Cardiac muscle cell (in vitro differentiated cells and primary cell): Measurements from ENCODE around the gene KLHL10. TPM values are rescaled to one million over a fixed set of nuclear protein-coding genes. Genes with fewer than 3 reads are reported as not detected.

Experiments used
- DNase-seq, 2 donors: peaks; one replicate each; pipeline versions ENCODE4 v3.0.0 to v3.0.0-alpha.2; 2010 to 2017; ENCODE audit warnings: low read depth in 1 of 2, low spot score in 1 of 2
- H3K27ac ChIP-seq: fragments of 200-600 bp; sonication (generic); 2 replicates; pipeline ENCODE4 v1.5.1; 2016
- H3K27me3 ChIP-seq: fragments of 200-600 bp; sonication (generic); 2 replicates; pipeline ENCODE4 v1.6.0; 2016; ENCODE audit warnings: control low read depth
- H3K36me3 ChIP-seq: fragments of 200-600 bp; sonication (generic); 2 replicates; pipeline ENCODE4 v1.5.1; 2016; ENCODE audit warnings: control low read depth
- H3K4me1 ChIP-seq: fragments of 200-600 bp; sonication (generic); 2 replicates; pipeline ENCODE4 v1.8.1; 2017; ENCODE audit warnings: low read depth, mild to moderate bottlenecking, mixed run types
- H3K4me3 ChIP-seq: fragments of 200-600 bp; sonication (generic); 2 replicates; pipeline ENCODE4 v1.5.1; 2016; ENCODE audit warnings: mild to moderate bottlenecking
- H3K9me3 ChIP-seq: fragments of 200-600 bp; sonication (generic); 2 replicates; pipeline ENCODE4 v1.5.1; 2017; ENCODE audit warnings: low read depth, mild to moderate bottlenecking, control low read depth
- CTCF ChIP-seq: IDR thresholded peaks from 2 replicates; pipeline ENCODE4 v1.5.1; 2012; ENCODE audit warnings: low read depth, mild to moderate bottlenecking, low read length
- polyA plus RNA-seq: library from polyadenylated mRNA; unstranded; fragments of >200 nt; fragmentation: Nextera tagmentation; extraction: Ambion mirVana; gene quantifications from 2 replicates; pipeline ENCODE4 v1.2.1, GENCODE V29; 2016
- total RNA-seq: library from RNA; depleted of rRNA; stranded (reverse); fragments of >200 nt; gene quantifications from 2 replicates; pipeline ENCODE4 v1.2.3, GENCODE V29; 2016

KLHL10 gene
- total and polyA plus RNA-seq, 2 experiments from 2014 or later = 0.36 TPM; not detected in 1

GRCh38 chr17:41888332-41888965, 50.8 kb downstream of the KLHL10 start:
- H3K27me3 ChIP-seq = no peaks in the 10 kb centered on the region
- H3K36me3 ChIP-seq = peaks cover 73% of the 10 kb centered on the region

GRCh38 chr17:41891135-41892020, 53.8 kb downstream of the KLHL10 start:
- no peak for DNase-seq
- H3K9me3 ChIP-seq = no peaks in the 10 kb centered on the region
- H3K27ac ChIP-seq = no peak overlapping the region
- H3K4me1 ChIP-seq = no peaks in the 10 kb centered on the region
- no peaks in the 10 kb centered on the region for H3K27me3 ChIP-seq
- no peak overlapping the region for H3K4me3 ChIP-seq
- H3K36me3 ChIP-seq = peaks cover 56% of the 10 kb centered on the region
- no peak for TF ChIP-seq CTCF

More at GRCh38 chr17:41888332-41888965, 50.8 kb downstream of the KLHL10 start:
- H3K9me3 ChIP-seq = no peaks in the 10 kb centered on the region
- H3K27ac ChIP-seq = no peak overlapping the region
- no peak for DNase-seq
- no peaks in the 10 kb centered on the region for H3K4me1 ChIP-seq
- no peak for TF ChIP-seq CTCF
- H3K4me3 ChIP-seq = no peak overlapping the region

GRCh38 chr17:41892021-41892376, 54.4 kb downstream of the KLHL10 start:
- Histone ChIP-seq H3K27me3 (no peaks in the 10 kb centered on the region), H3K4me1 (no peaks in the 10 kb centered on the region), H3K36me3 (peaks cover 55% of the 10 kb centered on the region), H3K4me3 (no peak overlapping the region), H3K27ac (no peak overlapping the region), H3K9me3 (no peaks in the 10 kb centered on the region)
- no peak for DNase-seq
- TF ChIP-seq CTCF = no peak

GRCh38 chr17:41893384-41893783, 55.8 kb downstream of the KLHL10 start:
- H3K27ac ChIP-seq = no peak overlapping the region
- H3K9me3 ChIP-seq = no peaks in the 10 kb centered on the region
- peaks cover 56% of the 10 kb centered on the region for H3K36me3 ChIP-seq
- no peaks in the 10 kb centered on the region for H3K27me3 ChIP-seq
- no peak for TF ChIP-seq CTCF
- H3K4me3 ChIP-seq = no peak overlapping the region
- no peak for DNase-seq
- no peaks in the 10 kb centered on the region for H3K4me1 ChIP-seq

GRCh38 chr17:41894791-41895331, 57.2 kb downstream of the KLHL10 start:
- peak in 1 of 2 donors; percentile 63 for DNase-seq
- TF ChIP-seq CTCF = no peak
- no peaks in the 10 kb centered on the region for H3K27me3 ChIP-seq
- no peaks in the 10 kb centered on the region for H3K9me3 ChIP-seq
- no peaks in the 10 kb centered on the region for H3K4me1 ChIP-seq
- H3K4me3 ChIP-seq = no peak overlapping the region
- peaks cover 54% of the 10 kb centered on the region for H3K36me3 ChIP-seq
- peak overlapping the region; percentile 48 for H3K27ac ChIP-seq
